ENCODE data around the gene FCHSD1. TPM values are rescaled to one million over a fixed set of nuclear protein-coding genes. Genes with fewer than 3 reads are reported as not detected.

FCHSD1 gene
- total RNA-seq, 2 experiments from 2014 or later, result 31.9 to 55.3 TPM

DNA sequence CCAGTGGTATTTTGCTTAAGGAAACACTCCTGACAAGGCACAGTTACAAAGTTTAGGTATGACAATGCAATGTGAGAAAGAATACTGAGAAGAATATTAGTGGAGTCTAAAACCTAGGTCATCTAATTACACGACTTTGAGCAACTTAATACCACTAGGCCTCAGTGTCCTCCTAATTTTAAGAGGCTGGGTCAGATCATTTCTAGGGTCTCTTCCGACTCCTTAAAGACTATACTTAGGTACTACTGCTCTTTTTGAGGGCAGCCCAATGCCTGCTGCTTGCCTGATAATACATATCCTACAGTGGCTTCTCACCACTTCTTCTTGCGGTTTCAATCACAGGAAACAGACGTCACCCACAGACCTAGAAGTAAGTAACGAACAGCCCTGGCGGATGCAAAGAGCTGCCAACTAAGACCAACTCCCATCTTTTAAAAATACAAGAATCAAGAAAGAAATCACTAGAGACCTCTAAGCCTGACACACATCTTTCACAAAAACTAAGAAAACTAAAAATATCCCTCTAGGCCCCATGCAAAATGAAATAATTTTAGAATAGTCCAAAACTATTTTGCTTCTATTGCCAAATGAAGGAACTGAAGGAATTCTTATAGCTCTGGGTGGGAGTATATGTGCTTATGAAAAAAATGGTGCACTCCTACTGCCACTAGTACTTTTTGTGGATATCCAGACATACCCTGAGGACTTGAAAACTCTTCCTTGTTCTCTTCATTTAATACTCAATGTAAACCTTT is 45.5 kb downstream of the FCHSD1 start:
- Histone ChIP-seq H3K79me2 (ENCODE audit: insufficient read depth, low read depth, low read length) (peaks cover 92% of the 10 kb centered on the region), H2AFZ (ENCODE audit: low read length) (no peak overlapping the region), H3K4me1 (ENCODE audit: insufficient read depth, low read length, poor library complexity, severe bottlenecking) (peaks cover 43% of the 10 kb centered on the region), H3K9me2 (ENCODE audit: insufficient read depth, low read length) (no peaks in the 10 kb centered on the region), H3K36me3 (ENCODE audit: insufficient read depth, low read length) (peaks cover 22% of the 10 kb centered on the region), H3K27ac (ENCODE audit: low read depth, low read length, poor library complexity, severe bottlenecking) (peak overlapping the region; percentile 72), H3K4me3 (ENCODE audit: low read depth, low read length, poor library complexity, severe bottlenecking) (peak overlapping the region; percentile 39), H3K4me2 (ENCODE audit: low read length) (peak overlapping the region; percentile 75), H4K20me1 (ENCODE audit: insufficient read depth, low read length) (peaks cover 22% of the 10 kb centered on the region), H3K9me3 (ENCODE audit: low read length) (no peaks in the 10 kb centered on the region)
- TF ChIP-seq, protein P1, sequence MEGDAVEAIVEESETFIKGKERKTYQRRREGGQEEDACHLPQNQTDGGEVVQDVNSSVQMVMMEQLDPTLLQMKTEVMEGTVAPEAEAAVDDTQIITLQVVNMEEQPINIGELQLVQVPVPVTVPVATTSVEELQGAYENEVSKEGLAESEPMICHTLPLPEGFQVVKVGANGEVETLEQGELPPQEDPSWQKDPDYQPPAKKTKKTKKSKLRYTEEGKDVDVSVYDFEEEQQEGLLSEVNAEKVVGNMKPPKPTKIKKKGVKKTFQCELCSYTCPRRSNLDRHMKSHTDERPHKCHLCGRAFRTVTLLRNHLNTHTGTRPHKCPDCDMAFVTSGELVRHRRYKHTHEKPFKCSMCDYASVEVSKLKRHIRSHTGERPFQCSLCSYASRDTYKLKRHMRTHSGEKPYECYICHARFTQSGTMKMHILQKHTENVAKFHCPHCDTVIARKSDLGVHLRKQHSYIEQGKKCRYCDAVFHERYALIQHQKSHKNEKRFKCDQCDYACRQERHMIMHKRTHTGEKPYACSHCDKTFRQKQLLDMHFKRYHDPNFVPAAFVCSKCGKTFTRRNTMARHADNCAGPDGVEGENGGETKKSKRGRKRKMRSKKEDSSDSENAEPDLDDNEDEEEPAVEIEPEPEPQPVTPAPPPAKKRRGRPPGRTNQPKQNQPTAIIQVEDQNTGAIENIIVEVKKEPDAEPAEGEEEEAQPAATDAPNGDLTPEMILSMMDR (conservative IDR thresholded peaks at IDR 0.05; ENCODE audit: low read length), result no peak
- TF ChIP-seq EZH2phosphoT487 (IDR thresholded peaks at IDR 0.05; ENCODE audit: borderline replicate concordance, low read depth, low read length), result no peak
- ChIA-PET POLR2A (interaction anchor here (1.7 to 5.5 kb wide), 3 partner anchors 8 to 17 kb away, joined by 5 to 43 read pairs (median 14); partner anchors contain the start of gene DIAPH1), CTCF (ENCODE audit: unreplicated experiment) (interaction anchor here (1.0 to 1.3 kb wide), 2 partner anchors 12 to 13 kb away, joined by 3 read pairs; no protein-coding TSS in a partner anchor)
- intact Hi-C loops (cut with micrococcal nuclease; ENCODE audit: unreplicated experiment), result no loop called here
- BruUV-seq (replicated peaks), result no TSS peak
- DNase-seq (ENCODE audit: low spot score), result peak; percentile 84

DNA sequence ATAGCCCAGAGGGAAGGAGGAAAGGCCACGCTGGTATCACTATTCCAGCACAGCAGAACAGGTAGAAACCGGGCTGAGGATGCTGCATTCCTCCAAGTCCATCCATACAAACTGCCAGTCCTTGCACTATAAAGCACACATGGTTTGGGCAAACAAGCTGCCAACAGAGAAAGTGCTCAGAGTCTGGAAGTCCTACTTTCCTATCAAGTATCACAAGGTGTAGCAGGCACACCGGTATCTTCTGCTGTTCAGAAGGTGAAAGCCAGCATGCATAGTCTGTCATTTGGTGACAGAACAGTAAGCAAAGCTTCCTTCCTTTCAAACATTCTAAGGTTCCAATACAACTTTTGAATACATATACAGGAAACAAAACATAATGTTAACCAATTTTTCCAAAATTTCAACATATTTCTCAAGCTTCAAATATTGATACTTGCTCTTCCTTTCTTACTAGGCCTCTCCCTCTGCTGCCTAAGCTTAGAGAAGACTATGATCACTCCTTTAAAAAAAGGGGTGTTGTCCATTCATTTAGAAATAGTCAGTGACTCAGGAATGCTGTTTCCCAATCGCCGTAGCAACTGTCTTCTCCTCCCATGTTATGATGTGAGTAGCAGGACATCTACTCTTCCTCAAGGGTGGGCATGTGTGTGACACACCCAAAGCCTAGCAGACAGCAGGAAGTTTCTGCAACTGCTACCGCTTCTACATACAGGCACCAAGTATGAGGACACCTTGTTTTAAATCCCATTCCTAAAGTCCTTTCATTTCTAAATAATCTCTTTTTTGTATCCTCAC is 47.1 kb downstream of the FCHSD1 start:
- ChIA-PET CTCF (ENCODE audit: unreplicated experiment) (interaction anchor here (0.6 kb wide), 1 partner anchor 12 kb away, joined by 3 read pairs; no protein-coding TSS in a partner anchor), POLR2A (interaction anchor here (0.6 to 1.8 kb wide), 3 partner anchors 12 to 188 kb away, joined by 3 to 7 read pairs (median 4); no protein-coding TSS in a partner anchor)
- H3K9me3 ChIP-seq (ENCODE audit: low read length), result no peaks in the 10 kb centered on the region
- no peaks in the 10 kb centered on the region for H3K9me2 ChIP-seq (ENCODE audit: insufficient read depth, low read length)
- intact Hi-C loops (cut with micrococcal nuclease; ENCODE audit: unreplicated experiment), result no loop called here
- H3K4me3 ChIP-seq (ENCODE audit: low read depth, low read length, poor library complexity, severe bottlenecking), result no peak overlapping the region
- H3K27ac ChIP-seq (ENCODE audit: low read depth, low read length, poor library complexity, severe bottlenecking), result no peak overlapping the region
- BruUV-seq (replicated peaks), result no TSS peak
- H4K20me1 ChIP-seq (ENCODE audit: insufficient read depth, low read length), result peaks cover 17% of the 10 kb centered on the region
- H3K36me3 ChIP-seq (ENCODE audit: insufficient read depth, low read length), result peaks cover 12% of the 10 kb centered on the region; the same call in 1 of the 2 replicates
- no peak overlapping the region for H2AFZ ChIP-seq (ENCODE audit: low read length)
- H3K79me2 ChIP-seq (ENCODE audit: insufficient read depth, low read depth, low read length), result peaks cover 89% of the 10 kb centered on the region
- H3K4me1 ChIP-seq (ENCODE audit: insufficient read depth, low read length, poor library complexity, severe bottlenecking), result peaks cover 46% of the 10 kb centered on the region
- peak; percentile 9 for DNase-seq (ENCODE audit: low spot score)
- peak overlapping the region; percentile 75 for H3K4me2 ChIP-seq (ENCODE audit: low read length)
- TF ChIP-seq, protein P1 (conservative IDR thresholded peaks at IDR 0.05; ENCODE audit: low read length), result no peak
- no peak for TF ChIP-seq EZH2phosphoT487 (IDR thresholded peaks at IDR 0.05; ENCODE audit: borderline replicate concordance, low read depth, low read length)

Measured in OCI-LY7 (cell line).